ENCODE measurements around the gene PPM1B. TPM values are rescaled to one million over a fixed set of nuclear protein-coding genes. Genes with fewer than 3 reads are reported as not detected.
"Not testable (repeated sequence)": the region's sequence is repeated elsewhere in the genome, so short reads cannot be mapped to it uniquely, and the experiment has no call there.

The PPM1B gene
- total RNA-seq, 2 donors from 2014 or later = 36.3 to 38.9 TPM

GRCh38 chr2:44242904-44243303, 74.2 kb downstream of the PPM1B start:
- Mint-ChIP-seq H3K9me3 (no peaks in the 10 kb centered on the region), H3K36me3 (ENCODE audit: low read depth) (no peaks in the 10 kb centered on the region), H3K4me3 (no peak overlapping the region)

GRCh38 chr2:44244135-44244871, 75.6 kb downstream of the PPM1B start:
- Mint-ChIP-seq H3K36me3 (ENCODE audit: low read depth) (no peaks in the 10 kb centered on the region), H3K27ac (peak overlapping the region; percentile 74)

More at GRCh38 chr2:44242904-44243303, 74.2 kb downstream of the PPM1B start:
- Mint-ChIP-seq H3K27ac (no peak overlapping the region), H3K4me1 (peaks cover 6% of the 10 kb centered on the region), H3K27me3 (no peaks in the 10 kb centered on the region)
- no peak for ATAC-seq (replicated peaks)

GRCh38 chr2:44245083-44245861, 76.6 kb downstream of the PPM1B start:
- Mint-ChIP-seq H3K4me1 (peaks cover 6% of the 10 kb centered on the region), H3K27me3 (no peaks in the 10 kb centered on the region), H3K9me3 (no peaks in the 10 kb centered on the region), H3K4me3 (no peak overlapping the region), H3K36me3 (ENCODE audit: low read depth) (no peaks in the 10 kb centered on the region), H3K27ac (no peak overlapping the region)
- ATAC-seq (replicated peaks) = no peak

More at GRCh38 chr2:44244135-44244871, 75.6 kb downstream of the PPM1B start:
- Mint-ChIP-seq H3K27me3 (no peaks in the 10 kb centered on the region), H3K4me3 (peak overlapping the region; percentile 66), H3K4me1 (peaks cover 6% of the 10 kb centered on the region), H3K9me3 (no peaks in the 10 kb centered on the region)
- ATAC-seq (replicated peaks) = peak; percentile 70

GRCh38 chr2:44246436-44246835, 77.8 kb downstream of the PPM1B start:
- no peak overlapping the region for H3K4me3 Mint-ChIP-seq
- peaks cover 6% of the 10 kb centered on the region for H3K4me1 Mint-ChIP-seq
- H3K27me3 Mint-ChIP-seq = no peaks in the 10 kb centered on the region
- H3K9me3 Mint-ChIP-seq = no peaks in the 10 kb centered on the region
- H3K36me3 Mint-ChIP-seq (ENCODE audit: low read depth) = no peaks in the 10 kb centered on the region
- H3K27ac Mint-ChIP-seq = no peak overlapping the region
- no peak for ATAC-seq (replicated peaks)

GRCh38 chr2:44246840-44247369, 78.2 kb downstream of the PPM1B start:
- ATAC-seq (replicated peaks) = no peak
- H3K4me1 Mint-ChIP-seq = peaks cover 6% of the 10 kb centered on the region

GRCh38 chr2:44247924-44248323, 79.2 kb downstream of the PPM1B start:
- Mint-ChIP-seq H3K36me3 (ENCODE audit: low read depth) (no peaks in the 10 kb centered on the region), H3K4me1 (peaks cover 6% of the 10 kb centered on the region), H3K9me3 (peaks cover 5% of the 10 kb centered on the region), H3K4me3 (no peak overlapping the region), H3K27ac (no peak overlapping the region), H3K27me3 (peaks cover 7% of the 10 kb centered on the region)
- no peak for ATAC-seq (replicated peaks)

More at GRCh38 chr2:44246840-44247369, 78.2 kb downstream of the PPM1B start:
- no peaks in the 10 kb centered on the region for H3K27me3 Mint-ChIP-seq
- H3K4me3 Mint-ChIP-seq = no peak overlapping the region
- H3K36me3 Mint-ChIP-seq (ENCODE audit: low read depth) = no peaks in the 10 kb centered on the region
- no peak overlapping the region for H3K27ac Mint-ChIP-seq
- no peaks in the 10 kb centered on the region for H3K9me3 Mint-ChIP-seq

- not testable (repeated sequence) for H3K36me3 Mint-ChIP-seq (ENCODE audit: low read depth)
Observed at GRCh38 chr2:44249269-44249668, 80.6 kb downstream of the PPM1B start.

GRCh38 chr2:44250376-44250775, 81.7 kb downstream of the PPM1B start:
- Mint-ChIP-seq H3K4me3 (no peak overlapping the region), H3K4me1 (no peaks in the 10 kb centered on the region), H3K27me3 (peaks cover 12% of the 10 kb centered on the region), H3K36me3 (ENCODE audit: low read depth) (no peaks in the 10 kb centered on the region), H3K9me3 (peaks cover 5% of the 10 kb centered on the region), H3K27ac (no peak overlapping the region)
- ATAC-seq (replicated peaks) = no peak

More at GRCh38 chr2:44249269-44249668, 80.6 kb downstream of the PPM1B start:
- not testable (repeated sequence) for H3K4me1 Mint-ChIP-seq; H3K27ac Mint-ChIP-seq; ATAC-seq (replicated peaks); H3K4me3 Mint-ChIP-seq; H3K9me3 Mint-ChIP-seq
- peaks cover 12% of the 10 kb centered on the region for H3K27me3 Mint-ChIP-seq

- peaks cover 17% of the 10 kb centered on the region for H3K27me3 Mint-ChIP-seq
- H3K36me3 Mint-ChIP-seq (ENCODE audit: low read depth) = no peaks in the 10 kb centered on the region
- no peak for ATAC-seq (replicated peaks)
- H3K4me1 Mint-ChIP-seq = no peaks in the 10 kb centered on the region
- peaks cover 5% of the 10 kb centered on the region for H3K9me3 Mint-ChIP-seq
- H3K4me3 Mint-ChIP-seq = no peak overlapping the region
- no peak overlapping the region for H3K27ac Mint-ChIP-seq
Observed at GRCh38 chr2:44254023-44254422, 85.3 kb downstream of the PPM1B start.

- H3K27me3 Mint-ChIP-seq = peaks cover 17% of the 10 kb centered on the region
- H3K36me3 Mint-ChIP-seq (ENCODE audit: low read depth); H3K4me3 Mint-ChIP-seq; ATAC-seq (replicated peaks); H3K27ac Mint-ChIP-seq; H3K4me1 Mint-ChIP-seq; H3K9me3 Mint-ChIP-seq: not testable (repeated sequence)
Observed at GRCh38 chr2:44255704-44256103, 87.0 kb downstream of the PPM1B start.

GRCh38 chr2:44257802-44258201, 89.1 kb downstream of the PPM1B start:
- not testable (repeated sequence) for H3K36me3 Mint-ChIP-seq (ENCODE audit: low read depth); ATAC-seq (replicated peaks); H3K9me3 Mint-ChIP-seq; H3K4me3 Mint-ChIP-seq; H3K4me1 Mint-ChIP-seq; H3K27ac Mint-ChIP-seq
- peaks cover 11% of the 10 kb centered on the region for H3K27me3 Mint-ChIP-seq

- Mint-ChIP-seq H3K4me1 (no peaks in the 10 kb centered on the region), H3K36me3 (ENCODE audit: low read depth) (no peaks in the 10 kb centered on the region), H3K4me3 (no peak overlapping the region), H3K27me3 (no peaks in the 10 kb centered on the region), H3K9me3 (no peaks in the 10 kb centered on the region), H3K27ac (no peak overlapping the region)
- no peak for ATAC-seq (replicated peaks)
Observed at GRCh38 chr2:44267269-44267795, 98.7 kb downstream of the PPM1B start.

GRCh38 chr2:44267796-44268648, 99.3 kb downstream of the PPM1B start:
- Mint-ChIP-seq H3K4me3 (no peak overlapping the region), H3K27ac (no peak overlapping the region), H3K9me3 (no peaks in the 10 kb centered on the region), H3K36me3 (ENCODE audit: low read depth) (no peaks in the 10 kb centered on the region), H3K4me1 (no peaks in the 10 kb centered on the region), H3K27me3 (no peaks in the 10 kb centered on the region)
- no peak for ATAC-seq (replicated peaks)

- Mint-ChIP-seq H3K4me3 (no peak overlapping the region), H3K4me1 (no peaks in the 10 kb centered on the region), H3K36me3 (ENCODE audit: low read depth) (no peaks in the 10 kb centered on the region), H3K27ac (no peak overlapping the region), H3K27me3 (no peaks in the 10 kb centered on the region), H3K9me3 (no peaks in the 10 kb centered on the region)
- ATAC-seq (replicated peaks) = no peak
Observed at GRCh38 chr2:44269831-44270230, 101.2 kb downstream of the PPM1B start.
